NCI-H1417 (cell line): Measurements from ENCODE around the gene CHD5.

Source experiments
- DNase-seq, 3 experiments: peaks; one replicate each; lab custom pipeline; 2025; lab: John Stamatoyannopoulos, UW

The CHD5 gene

GRCh38 chr1:6174621-6175410 is 5.3 kb downstream of the CHD5 start:
- DNase-seq = no peak

DNA sequence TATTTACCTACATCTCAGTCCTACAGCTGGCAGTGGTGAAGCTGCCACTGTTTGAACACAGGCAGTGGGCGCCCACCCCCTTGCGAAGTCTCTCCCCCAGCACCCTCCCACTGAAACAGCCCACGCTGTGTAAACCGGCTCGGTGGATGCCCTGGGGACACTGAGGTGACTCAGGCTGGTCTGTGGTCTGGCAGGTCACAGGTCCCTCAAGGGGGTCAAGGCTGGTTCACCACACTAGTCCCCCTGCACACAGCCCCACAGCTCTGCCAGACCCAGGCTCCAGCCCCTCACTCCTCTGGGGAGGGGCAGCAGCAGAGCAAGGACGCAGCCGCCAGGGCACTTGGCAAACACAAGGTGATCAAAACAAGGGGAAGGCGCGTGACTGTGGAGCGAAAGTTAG is 7.6 kb downstream of the CHD5 start:
- no peak for DNase-seq

DNA sequence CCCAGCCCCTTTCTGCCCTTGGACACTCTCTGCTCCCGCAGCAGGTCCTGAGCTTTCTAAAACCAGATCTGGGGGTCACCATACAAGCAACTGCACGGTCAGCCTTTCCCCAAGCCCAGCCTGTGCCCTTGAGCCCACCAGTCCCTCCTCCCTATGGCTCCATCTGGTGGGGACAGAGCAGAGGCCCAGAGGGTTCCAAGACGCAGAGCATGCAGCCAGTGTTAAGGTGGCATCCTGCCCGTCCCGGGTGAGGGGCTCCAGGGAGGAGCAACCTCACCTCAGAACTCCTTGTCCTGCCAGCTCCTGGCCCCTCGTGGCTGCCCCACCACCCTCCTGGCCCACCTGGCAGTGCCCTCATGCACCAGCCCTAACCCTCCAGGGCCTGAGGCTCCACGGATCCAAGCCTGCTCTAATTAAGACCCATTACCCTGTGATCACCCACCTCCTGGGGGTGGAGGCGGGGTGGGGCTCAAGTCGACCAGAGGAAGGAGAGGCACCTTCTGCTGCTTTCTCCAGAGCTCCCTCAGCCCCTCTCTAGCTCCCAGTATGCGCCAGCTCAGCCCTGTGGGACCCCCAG is 8.5 kb downstream of the CHD5 start:
- peak in 1 of 3 experiments; percentile 33 for DNase-seq

DNA sequence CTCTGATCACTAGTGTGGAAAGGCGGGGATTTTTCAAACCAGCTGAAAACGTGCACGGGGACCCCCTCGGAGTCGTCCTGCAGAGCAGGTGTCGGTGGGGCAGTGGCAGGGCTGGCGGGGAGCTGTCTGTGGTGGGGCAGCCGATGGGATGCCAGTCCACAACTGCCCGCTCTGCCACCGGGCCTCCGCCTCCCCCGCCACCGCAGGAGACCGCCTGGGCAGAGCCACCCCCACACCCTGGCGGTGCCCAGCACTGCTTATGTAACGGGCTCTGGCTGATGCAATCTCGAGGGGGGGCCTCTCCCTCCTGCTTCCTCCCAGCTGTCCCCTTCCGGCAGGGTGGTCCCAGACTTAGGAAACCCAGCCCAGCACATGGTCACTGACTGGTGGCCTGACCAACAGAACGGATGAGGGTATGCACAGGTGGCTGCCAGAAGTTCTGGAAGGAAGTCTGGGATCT is 9.3 kb downstream of the CHD5 start:
- DNase-seq = no peak

DNA sequence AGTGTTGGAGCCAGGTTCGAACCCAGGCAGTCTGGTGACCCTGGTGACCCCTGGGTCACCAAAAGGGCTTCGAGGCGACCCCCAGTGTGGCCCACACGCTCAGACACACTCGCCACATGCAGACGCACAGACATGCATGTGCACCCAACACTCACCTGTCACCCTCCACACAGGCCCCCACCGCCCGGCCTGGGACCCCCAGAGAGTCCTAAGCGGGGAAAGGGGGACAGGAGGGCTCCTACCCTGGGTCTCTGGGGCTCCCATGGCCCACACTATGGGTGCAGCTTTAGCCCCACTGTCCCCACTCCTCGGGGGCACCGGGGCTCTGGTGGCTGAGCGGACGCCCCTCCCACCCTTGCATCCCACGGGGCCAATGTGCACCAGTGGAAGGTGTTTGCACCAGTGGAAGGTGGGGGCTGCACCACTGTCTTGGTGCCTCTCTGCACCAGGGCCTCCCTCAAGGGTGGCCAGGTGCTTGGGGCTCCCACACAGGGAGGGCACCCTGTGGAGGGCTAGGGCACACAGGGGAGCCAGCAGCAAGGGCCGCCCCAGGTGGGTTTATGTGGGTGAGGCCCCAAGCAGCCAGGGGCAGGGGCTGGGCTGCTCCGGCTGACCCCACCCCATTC is 9.9 kb downstream of the CHD5 start:
- no peak for DNase-seq

DNA sequence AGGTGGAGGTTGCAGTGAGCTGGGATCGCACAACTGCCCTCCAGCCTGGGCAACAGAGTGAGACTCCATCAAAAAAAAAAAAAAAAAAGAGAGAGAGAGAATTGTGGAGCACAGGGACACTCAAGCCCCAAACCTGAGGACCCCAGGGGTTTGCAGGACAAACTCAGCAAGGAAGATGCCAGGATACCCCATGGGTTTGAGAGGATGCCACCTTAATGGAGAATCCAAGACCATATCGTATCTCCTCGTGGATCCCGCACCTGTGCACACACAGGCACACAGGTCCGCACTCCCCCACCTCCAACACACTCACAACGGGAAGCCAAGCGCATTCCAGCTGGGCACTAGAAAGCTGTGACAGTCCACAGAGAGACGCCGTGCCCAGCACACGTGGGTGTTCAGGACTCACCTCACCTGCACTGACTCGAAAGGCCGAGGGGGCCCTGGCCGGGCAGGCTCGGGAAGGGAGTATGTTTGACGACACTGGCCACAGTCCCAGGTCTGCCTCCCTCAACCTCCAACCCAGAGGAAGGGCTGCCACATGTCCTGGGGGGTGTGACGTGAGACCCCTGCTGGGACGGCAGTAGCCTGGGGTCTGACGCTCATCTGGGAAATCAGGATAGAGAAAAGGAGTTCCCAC is 11.1 kb downstream of the CHD5 start:
- peak in 1 of 3 experiments; percentile 2 for DNase-seq

DNA sequence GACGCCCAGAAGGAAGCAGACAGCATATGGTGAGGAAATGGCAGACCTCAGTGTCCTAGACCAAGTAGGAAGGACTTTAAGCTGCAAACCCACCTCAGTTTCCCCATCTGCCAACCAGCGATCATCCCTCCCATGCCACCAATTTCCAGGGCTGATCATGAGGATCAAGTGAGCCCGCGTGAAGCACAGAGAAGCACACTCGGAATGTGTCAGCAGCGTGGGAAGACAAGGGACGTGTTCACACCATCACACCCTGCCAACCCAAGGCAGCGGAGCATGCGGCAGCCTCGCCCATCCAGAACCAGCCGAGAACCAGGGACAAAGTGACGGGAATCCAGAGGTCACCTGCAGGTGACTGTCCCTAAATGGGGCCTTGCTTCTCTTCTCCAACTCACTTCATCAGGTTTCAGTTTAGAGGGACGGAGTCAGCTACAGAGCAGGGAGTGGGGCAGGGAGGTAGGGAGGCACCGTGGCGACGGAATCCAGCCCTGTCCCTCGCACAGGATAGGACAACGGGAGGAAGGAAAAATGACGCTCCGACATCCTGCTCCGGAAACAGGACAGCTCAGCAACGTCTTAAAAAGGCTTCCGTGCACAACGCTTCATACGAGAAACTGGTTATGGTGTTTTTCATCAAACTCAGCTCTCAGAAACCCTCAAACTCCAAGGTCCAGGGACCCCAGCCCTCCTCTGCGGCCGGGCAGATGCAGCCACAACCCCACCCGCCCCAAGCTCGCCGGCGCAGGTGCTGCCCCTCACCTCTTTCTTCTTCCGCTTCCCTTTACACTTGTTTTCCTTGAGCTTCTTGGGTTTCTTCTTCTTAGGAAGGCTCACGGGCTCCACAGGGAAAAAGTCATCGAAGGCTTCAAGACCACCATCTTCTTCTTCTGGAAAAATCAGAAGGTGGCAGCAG is 12.5 kb downstream of the CHD5 start:
- DNase-seq = no peak

GRCh38 chr1:6166655-6167390 is 13.3 kb downstream of the CHD5 start:
- DNase-seq = no peak

- DNase-seq = no peak
Measured at GRCh38 chr1:6166221-6166620, 13.9 kb downstream of the CHD5 start.

- DNase-seq = no peak
Measured at GRCh38 chr1:6165441-6165985, 14.6 kb downstream of the CHD5 start.

DNA sequence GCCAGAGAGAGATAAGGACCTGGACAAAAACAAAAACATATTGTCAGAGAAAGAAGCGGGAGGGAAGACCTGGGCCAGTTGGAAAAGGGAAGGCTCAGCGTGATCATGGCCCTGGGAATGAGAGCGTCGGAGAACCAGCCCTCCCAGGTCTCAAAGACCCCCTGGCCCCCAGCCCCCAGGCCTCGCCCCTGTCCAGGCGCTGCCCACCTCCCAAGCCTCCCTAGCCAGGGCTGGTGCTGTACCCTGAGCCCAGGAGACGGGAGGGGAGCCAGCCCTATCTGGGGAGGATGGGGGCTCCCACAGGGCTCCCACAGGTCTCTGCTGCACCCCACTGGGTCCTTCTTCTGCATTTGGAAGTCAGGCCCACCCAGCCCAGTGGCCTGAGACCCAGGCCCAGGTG is 15.1 kb downstream of the CHD5 start:
- no peak for DNase-seq

DNA sequence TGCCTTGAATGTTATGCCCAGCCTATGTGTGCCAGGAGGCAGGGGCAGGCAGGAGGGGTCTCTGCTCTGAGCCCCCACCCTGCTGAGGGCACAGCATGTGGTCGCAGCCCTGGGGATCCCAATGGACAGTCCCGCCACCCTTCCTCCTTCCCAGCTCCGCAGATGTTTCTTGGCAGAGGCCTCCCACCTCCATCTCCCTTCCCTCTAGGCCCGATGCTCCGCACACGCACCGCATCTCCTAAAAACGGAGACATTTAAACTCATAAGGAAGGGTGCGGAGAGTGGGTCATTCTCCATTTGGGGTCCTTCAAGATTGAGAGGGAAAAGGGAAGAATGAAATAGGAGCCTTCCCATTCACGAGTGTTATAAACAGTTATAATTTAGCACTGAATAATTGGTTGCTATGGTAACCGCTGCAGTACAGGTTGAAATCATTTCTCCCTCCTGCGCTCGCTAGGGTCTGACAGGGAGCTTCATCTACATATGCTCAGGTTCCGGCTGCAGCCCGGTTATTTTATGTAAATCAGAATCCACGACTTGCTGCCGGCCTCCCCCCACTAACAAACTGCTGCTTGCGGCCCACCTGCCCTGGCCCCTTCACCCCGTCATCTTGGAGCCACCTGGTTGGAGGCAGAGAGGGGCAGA is 16.0 kb downstream of the CHD5 start:
- DNase-seq = peak in 1 of 3 experiments; percentile 24

GRCh38 chr1:6163191-6163972 is 16.7 kb downstream of the CHD5 start:
- DNase-seq = peak in 1 of 3 experiments; percentile 76

- peak in 2 of 3 experiments; percentile 50 to 76 for DNase-seq
Measured at GRCh38 chr1:6162773-6163172, 17.3 kb downstream of the CHD5 start.

GRCh38 chr1:6162341-6162740 is 17.8 kb downstream of the CHD5 start:
- no peak for DNase-seq

GRCh38 chr1:6158181-6158580 is 21.9 kb downstream of the CHD5 start:
- no peak for DNase-seq

DNA sequence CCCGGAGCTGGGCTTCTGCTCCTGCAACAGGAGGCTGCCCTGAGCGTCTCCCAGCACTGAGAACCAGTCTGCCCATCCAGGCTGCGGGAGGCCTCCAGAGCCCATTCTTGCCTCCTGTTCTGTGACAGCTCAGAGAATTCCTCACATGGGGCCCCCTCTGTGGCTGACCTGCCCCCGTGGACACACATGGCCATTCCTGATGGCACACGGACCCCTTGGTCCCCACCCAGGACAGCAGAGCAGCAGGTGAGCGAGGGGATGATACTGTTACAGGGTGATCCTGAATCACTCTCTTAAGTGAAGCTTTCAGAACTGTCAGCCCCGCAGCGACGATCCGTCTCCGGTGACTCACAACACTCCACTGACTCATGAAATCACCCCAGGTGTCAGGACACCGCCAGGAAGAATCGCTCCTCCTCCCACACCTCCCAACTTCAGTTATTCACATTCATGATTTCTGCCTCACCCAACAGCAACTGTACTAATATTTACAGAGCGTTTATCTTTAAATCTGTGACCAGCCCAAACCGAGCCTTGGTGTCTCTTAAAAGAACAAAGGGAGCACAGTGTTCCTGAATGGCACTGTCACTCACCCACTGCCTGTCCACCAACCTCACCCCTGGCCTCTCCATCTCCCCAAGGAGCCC is 22.5 kb downstream of the CHD5 start:
- peak; percentile 33 to 90 (median 71) for DNase-seq

DNA sequence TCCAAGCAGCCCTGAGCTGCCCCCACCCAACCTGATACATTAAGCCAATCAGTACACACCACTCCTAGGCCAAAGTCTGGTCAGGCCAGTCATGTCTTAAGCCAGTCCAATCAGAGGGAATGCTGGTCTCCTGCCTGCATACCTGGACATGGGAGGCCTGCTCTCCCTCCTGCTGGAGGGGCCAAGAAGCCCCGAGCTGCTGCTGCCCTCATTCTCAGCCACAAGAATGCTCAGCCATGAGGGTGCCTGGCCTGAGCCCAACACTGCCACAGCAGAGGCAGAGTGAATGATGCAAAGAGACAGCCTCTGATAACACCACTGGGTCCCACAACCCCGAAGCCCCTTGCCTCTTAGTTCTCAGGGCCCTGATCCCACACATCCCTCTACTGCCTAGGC is 23.0 kb downstream of the CHD5 start:
- DNase-seq = no peak
